HG03469 (cell line): Measurements from ENCODE around the gene PARK7.

Experiments
- ATAC-seq: cut with Tn5 transposase; IDR thresholded peaks from one replicate; pipeline ENCODE4 v1.9.1; 2021; ENCODE audit warnings: mild to moderate bottlenecking, moderate library complexity, moderate number of reproducible peaks; ENCODE audit not compliant: unreplicated experiment

PARK7 gene

DNA sequence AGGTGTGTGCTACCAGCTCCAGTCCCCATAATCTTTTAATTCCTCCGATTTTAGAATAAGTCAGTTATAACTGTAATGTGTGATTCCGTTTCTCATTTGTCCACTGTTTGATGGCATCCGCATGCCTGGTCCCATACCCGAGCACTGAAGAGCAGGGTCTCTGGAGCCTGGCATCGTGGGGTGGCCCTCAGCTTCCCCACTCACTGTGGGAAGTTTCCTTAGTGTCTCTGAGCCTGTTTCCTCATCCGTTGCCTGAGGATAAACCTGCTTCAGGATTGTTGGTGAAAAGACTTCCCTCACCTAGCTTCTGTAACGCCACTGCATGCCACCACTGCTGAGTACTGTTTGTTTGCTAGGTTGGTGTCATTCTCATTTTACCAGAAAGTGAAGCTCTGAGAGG lies 19.5 kb downstream of the PARK7 start:
- no peak for ATAC-seq

GRCh38 chr1:7983086-7983778 lies 21.7 kb downstream of the PARK7 start:
- no peak for ATAC-seq

- ATAC-seq: no peak
These were observed 23.3 kb downstream of the PARK7 start for GRCh38 chr1:7984811-7985210.

- no peak for ATAC-seq
These were observed 24.5 kb downstream of the PARK7 start for GRCh38 chr1:7985851-7986612.

DNA sequence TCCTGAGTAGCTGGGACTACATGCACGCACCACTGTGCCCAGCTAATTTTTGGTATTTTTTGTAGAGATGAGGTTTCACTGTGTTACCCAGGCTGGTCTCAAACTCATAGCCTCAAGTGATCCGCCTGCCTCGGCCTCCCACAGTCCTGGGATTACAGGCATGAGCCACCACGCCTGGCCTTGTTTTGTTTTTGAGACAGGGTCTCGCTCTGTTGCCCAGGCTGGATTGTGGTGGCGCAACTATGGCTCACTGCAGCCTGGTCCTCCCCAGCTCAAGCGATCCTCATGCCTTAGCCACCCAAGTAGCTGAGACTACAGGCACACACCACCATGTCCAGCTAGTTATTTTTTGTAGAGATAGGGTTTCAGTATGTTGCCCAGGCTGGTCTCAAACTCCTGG lies 26.0 kb downstream of the PARK7 start:
- ATAC-seq: no peak

DNA sequence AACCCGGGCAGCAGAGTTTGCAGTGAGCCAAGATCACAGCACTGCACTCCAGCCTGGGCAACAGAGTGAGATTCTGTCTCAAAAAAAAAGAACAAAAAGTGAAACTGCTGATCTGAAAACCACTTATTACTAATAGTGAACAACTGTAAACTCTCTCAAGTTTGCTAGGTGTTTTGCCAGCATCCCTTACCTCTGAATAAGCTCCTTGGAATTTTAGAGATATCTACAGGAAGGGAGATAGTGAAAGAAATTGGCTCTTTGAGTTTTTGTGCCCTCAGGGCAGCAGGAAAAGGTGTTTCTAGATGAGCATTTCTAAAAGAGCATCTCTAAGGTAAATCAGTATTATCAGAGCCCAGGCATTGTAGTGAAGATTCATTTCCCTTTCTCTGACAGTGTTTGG lies 27.1 kb downstream of the PARK7 start:
- ATAC-seq: no peak

DNA sequence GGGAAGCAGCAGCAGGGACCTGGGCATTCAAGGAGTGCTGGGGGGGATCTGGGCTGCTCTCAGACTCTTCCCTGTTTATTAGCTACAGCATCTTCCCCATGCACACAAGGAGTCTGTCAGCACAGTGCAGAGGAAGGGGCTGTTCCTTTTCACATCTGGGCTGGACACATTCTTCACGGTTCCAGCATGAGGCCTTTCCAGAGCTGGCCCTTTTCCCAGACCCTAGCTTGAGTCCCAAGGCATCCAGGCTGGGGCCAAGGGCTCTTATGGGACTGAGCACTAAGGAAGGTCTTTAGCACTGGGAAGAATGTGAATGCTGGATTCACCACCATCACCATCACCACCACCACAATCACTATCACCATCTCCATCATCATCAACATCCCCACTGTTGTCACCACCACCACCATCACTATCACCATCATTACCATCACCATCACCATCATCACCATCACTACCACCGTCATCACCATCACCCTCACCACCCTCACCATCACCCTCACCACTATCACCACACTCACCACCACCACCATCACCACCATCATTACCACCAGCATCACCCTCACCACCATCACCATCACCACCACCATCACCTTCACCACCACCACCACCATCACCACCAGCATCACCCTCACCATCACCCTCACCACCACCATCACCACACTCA lies 28.4 kb downstream of the PARK7 start:
- ATAC-seq: no peak

DNA sequence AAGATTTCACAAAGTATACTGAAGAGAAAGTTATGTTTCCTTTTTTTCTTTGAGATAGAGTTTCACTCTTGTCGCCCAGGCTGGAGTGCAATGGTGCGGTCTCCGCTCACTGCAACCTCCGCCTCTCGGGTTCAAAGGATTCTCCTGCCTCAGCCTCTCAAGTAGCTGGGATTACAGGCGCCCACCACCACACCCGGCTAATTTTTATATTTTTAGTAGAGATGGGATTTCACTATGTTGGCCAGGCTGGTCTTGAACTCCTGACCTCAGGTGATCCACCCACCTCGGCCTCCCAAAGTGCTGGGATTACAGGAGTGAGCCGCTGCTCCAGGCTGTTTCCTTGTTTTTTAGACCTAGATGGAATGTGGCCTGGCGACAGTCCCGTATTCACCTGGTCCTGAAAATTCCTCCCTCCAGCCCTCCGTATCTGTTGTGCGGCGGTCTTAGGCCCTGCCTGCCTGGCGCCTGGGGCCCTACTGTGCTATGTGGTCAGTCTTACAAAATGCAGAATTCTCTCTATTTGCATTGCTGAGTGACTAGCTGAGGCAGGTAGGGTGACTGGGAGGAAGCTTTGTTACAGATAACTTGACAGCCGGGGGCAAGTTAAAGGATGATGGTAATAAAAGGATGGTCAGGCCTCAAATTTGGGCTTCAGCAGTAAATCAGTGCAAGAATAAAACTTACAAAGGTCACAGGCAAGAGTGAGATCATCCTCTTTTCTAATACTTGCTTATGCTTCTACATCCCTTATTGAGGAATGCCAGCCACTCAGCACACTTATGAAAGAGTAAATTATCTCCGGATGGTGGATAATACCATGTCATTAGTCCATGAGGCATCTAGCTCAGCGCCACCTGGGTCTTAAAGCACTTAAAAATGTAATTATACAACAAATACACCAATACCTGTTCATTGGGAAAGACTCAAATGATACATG lies 30.3 kb downstream of the PARK7 start:
- ATAC-seq: no peak

GRCh38 chr1:7992885-7993284 lies 31.4 kb downstream of the PARK7 start:
- ATAC-seq: no peak

- peak; percentile 47 for ATAC-seq
These were observed 32.3 kb downstream of the PARK7 start for GRCh38 chr1:7993593-7994479.

DNA sequence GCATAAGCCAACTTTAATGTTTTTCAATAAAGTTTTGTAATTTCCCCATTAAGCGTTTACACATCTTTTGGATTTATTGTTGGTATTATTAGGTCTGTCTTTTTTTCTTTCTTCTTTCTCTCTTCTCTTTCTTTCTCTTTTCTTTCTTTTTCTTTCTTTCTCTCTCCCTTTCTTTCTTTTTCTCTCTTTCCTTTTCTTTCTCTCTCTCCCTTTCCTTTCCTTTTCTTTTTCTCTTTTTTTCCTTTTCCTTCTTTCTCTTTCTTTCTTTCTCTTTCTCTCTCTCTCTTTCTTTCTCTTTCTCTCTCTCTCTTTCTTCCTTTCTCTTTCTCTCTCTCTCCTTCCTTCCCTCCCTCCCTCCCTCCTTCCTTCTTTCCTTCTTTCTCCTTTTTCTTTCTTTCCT lies 33.3 kb downstream of the PARK7 start:
- ATAC-seq: no peak

GRCh38 chr1:7995437-7995836 lies 33.9 kb downstream of the PARK7 start:
- no peak for ATAC-seq

GRCh38 chr1:8002329-8002910 lies 40.9 kb downstream of the PARK7 start:
- no peak for ATAC-seq

GRCh38 chr1:8002921-8003320 lies 41.4 kb downstream of the PARK7 start:
- no peak for ATAC-seq

GRCh38 chr1:8003438-8004112 lies 42.1 kb downstream of the PARK7 start:
- ATAC-seq: no peak

DNA sequence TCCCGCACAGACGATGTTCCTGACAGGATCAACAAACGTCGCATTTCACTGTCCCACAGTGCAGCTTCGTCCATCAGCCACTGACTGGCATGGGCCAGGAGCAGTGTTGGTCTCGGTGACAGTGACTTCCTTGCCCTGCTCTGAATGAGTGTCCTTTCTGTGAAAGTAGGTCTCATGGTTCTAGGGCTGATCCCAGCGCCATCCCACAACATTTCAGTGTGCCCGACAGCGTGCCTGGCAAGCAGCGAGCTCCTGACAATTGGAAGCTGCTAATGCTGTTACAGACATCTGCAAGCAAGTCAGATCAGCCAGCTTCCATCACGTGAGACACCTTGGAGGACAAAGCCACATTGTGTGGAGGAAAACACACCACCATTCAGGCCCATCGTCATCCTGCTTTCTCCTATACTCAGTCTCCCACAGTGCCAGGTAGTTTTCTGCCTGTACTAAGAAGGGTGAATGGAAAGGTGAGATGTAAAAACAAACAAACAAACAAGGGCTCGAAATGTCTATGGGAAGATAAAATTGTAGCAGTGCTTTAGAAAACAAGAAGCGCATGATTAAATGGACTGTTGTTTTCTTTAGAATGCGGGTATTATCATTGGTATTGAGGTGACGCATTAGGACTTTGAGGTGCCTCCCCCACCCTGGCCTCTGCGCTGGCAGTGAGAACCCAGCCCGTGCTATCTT lies 42.7 kb downstream of the PARK7 start:
- ATAC-seq: no peak

DNA sequence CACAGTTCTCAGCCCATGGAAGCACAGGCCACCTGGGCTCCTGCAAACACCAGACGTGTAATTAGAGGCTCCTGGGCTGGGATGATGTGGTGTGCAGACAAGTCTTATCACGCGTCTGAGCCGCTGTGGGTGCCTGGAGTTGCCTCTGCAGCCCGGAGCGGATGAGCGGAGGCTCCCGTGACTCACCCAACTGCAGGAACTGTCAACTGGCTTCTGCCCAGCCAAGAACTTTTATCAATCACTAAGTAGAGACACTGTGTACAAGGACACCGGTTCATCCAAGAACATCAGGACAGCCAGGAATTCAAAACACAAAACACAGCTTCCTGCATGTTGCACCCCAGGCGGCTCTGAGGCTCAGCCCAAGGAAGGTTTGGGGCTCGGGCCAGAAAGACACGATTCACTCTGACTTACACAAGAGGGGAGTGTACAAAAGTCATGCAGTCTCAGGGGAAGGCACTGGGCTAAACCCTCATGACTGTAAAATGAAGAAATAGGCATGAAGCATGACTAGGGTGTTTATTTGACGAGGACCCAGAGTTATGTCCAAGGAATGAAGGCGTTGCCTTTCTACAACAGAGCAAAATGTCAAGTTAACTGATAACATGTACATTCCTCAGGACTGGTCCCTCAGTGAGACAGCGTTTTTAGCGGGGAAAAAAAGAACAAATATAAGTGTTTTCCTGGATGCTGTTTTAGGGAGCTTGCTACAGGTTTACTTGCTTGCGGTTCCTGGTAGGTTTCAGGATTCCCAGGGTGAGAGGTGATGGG lies 43.5 kb downstream of the PARK7 start:
- ATAC-seq: no peak
